HepG2 (cell line): Measurements from ENCODE around the gene TBC1D16. TPM values are rescaled to one million over a fixed set of nuclear protein-coding genes. Genes with fewer than 3 reads are reported as not detected.

Experiments
- ATAC-seq: fragments of 200-7000 bp; cut with Tn5 transposase; 3 replicates; pipeline ENCODE4 v1.9.1; 2020; ENCODE audit warnings: mild to moderate bottlenecking, moderate library complexity
- BruUV-seq: library from RNA; stranded (reverse); fragments of 400-500 nt; replicated peaks from 2 replicates; lab custom pipeline; 2021; lab: Mats Ljungman, UMichigan
- CTCF ChIA-PET: fragments of 300-600 bp; formaldehyde crosslinking; extraction: SDS; loops from one replicate; lab custom pipeline; 2021; ENCODE audit warnings: low total read pairs, inconsistent platforms, low intra/inter-chr PET ratio; lab: Yijun Ruan, JAX
- POLR2A ChIA-PET: fragments of 350-600 bp; sonication (Branson Sonifier 250); formaldehyde crosslinking; loops from one replicate; lab custom pipeline; 2020; ENCODE audit warnings: antibody characterized with exemption, inconsistent platforms; lab: Yijun Ruan, JAX
- DNase-seq: peaks from one replicate; pipeline ENCODE4 v3.0.0-alpha.2; 2015; ENCODE audit warnings: low spot score
- FAIRE-seq: peaks from 3 replicates; lab custom pipeline; 2011; peaks lifted over from hg19 to GRCh38; lab: Jason Lieb, UNC
- H2AFZ ChIP-seq: one replicate; pipeline ENCODE4 v1.6.1; 2011; ENCODE audit warnings: low read length, inconsistent platforms
- H3K27ac ChIP-seq: fragments of 300-600 bp; 3 replicates; pipeline ENCODE4 v1.8.0; 2011; ENCODE audit warnings: mixed run types, mild to moderate bottlenecking, mixed read lengths, low read length, inconsistent platforms; ENCODE audit not compliant: insufficient read depth; ENCODE audit errors: extremely low read length
- H3K27me3 ChIP-seq, 2 experiments: fragments of 200-600 bp in 1 of 2; 2 replicates in 1 of 2; 3 replicates in 1 of 2; pipeline versions ENCODE4 v1.6.0 to v1.8.0; 2011; ENCODE audit warnings: low read length in 2 of 2, mild to moderate bottlenecking in 2 of 2, moderate library complexity in 2 of 2, inconsistent platforms in 1 of 2; ENCODE audit not compliant: insufficient read depth in 2 of 2, control insufficient read depth in 1 of 2
- H3K36me3 ChIP-seq, 2 experiments: fragments of 200-600 bp in 1 of 2; replicated peaks in 1 of 2; 2 replicates in 1 of 2; 3 replicates in 1 of 2; pipeline versions ENCODE4 v1.5.1 to v1.8.0; 2011; ENCODE audit warnings: low read length in 2 of 2, inconsistent platforms in 1 of 2; ENCODE audit not compliant: insufficient read depth in 2 of 2, control insufficient read depth in 1 of 2
- H3K4me1 ChIP-seq: 2 replicates; pipeline ENCODE4 v1.5.1; 2012; ENCODE audit warnings: low read length, inconsistent platforms; ENCODE audit not compliant: insufficient read depth
- H3K4me2 ChIP-seq: 2 replicates; pipeline ENCODE4 v1.6.0; 2011; ENCODE audit warnings: low read depth, low read length, inconsistent platforms
- H3K4me3 ChIP-seq, 3 experiments: fragments of 200-600 bp in 1 of 3; sonication (generic), shearing (Covaris generic) in 1 of 3; replicated peaks in 1 of 3; 2 replicates each; pipeline ENCODE4 v1.5.1; 2011 to 2016; ENCODE audit warnings: low read length in 3 of 3, inconsistent platforms in 2 of 3, low read depth in 2 of 3, mild to moderate bottlenecking in 2 of 3, control low read depth in 1 of 3, mixed read lengths in 1 of 3; ENCODE audit not compliant: insufficient read depth in 1 of 3
- H3K79me2 ChIP-seq: one replicate; pipeline ENCODE4 v1.6.1; 2011; ENCODE audit warnings: low read length, inconsistent platforms; ENCODE audit not compliant: insufficient read depth
- H3K9ac ChIP-seq: 2 replicates; pipeline ENCODE4 v1.6.0; 2011; ENCODE audit warnings: mild to moderate bottlenecking, low read depth, low read length, inconsistent platforms; ENCODE audit not compliant: insufficient read depth
- H3K9me3 ChIP-seq: 2 replicates; pipeline ENCODE4 v1.5.1; 2012; ENCODE audit warnings: mild to moderate bottlenecking, low read length
- H4K20me1 ChIP-seq: 2 replicates; pipeline ENCODE4 v1.6.0; 2011; ENCODE audit warnings: inconsistent platforms, mild to moderate bottlenecking, low read length, moderate library complexity; ENCODE audit not compliant: insufficient read depth
- ARID4A ChIP-seq: sonication (generic); formaldehyde crosslinking; IDR thresholded peaks from 2 replicates; pipeline ENCODE4 v1.5.0; 2020; ENCODE audit warnings: mild to moderate bottlenecking, missing genetic modification reagents, borderline replicate concordance
- EED ChIP-seq: sonication (generic); formaldehyde crosslinking; IDR thresholded peaks from 2 replicates; pipeline ENCODE4 v1.5.0; 2020; ENCODE audit warnings: mild to moderate bottlenecking, missing genetic modification reagents
- FOXC1 ChIP-seq: sonication (generic); formaldehyde crosslinking; IDR thresholded peaks from 2 replicates; pipeline ENCODE4 v1.8.0; 2022; ENCODE audit warnings: mild to moderate bottlenecking, missing genetic modification reagents, borderline replicate concordance
- POLR2G ChIP-seq: fragments of 200-400 bp; formaldehyde crosslinking; IDR thresholded peaks from 2 replicates; pipeline ENCODE4 v1.6.1; 2018; ENCODE audit warnings: mild to moderate bottlenecking, low read depth, low read length, moderate library complexity
- SAP130 ChIP-seq: IDR thresholded peaks from 2 replicates; pipeline ENCODE4 v1.6.1; 2016; ENCODE audit warnings: low read depth
- THAP11 ChIP-seq: IDR thresholded peaks from 2 replicates; pipeline ENCODE4 v1.6.1; 2016; ENCODE audit warnings: missing biosample characterization, missing genetic modification reagents
- ZBTB42 ChIP-seq: sonication (generic); formaldehyde crosslinking; IDR thresholded peaks from 2 replicates; pipeline ENCODE4 v1.5.0; 2020; ENCODE audit warnings: mild to moderate bottlenecking, missing genetic modification reagents
- ZNF335 ChIP-seq: sonication (generic); formaldehyde crosslinking; IDR thresholded peaks from 2 replicates; pipeline ENCODE4 v1.4.0; 2020; ENCODE audit warnings: missing genetic modification reagents
- WGBS: methylation state at CpG from one replicate; pipeline ENCODE4 v1.1.6; 2017; ENCODE audit warnings: low lambda C conversion rate; 5-methylcytosine and 5-hydroxymethylcytosine counted together
- in situ Hi-C: cut with HindIII; loops from 2 replicates; pipeline ENCODE4 v1.10.0; 2017; ENCODE audit warnings: low pct_unique_long_range_greater_than_20kb; ENCODE audit not compliant: extremely low pct_ligation_motif_present
- intact Hi-C: fragments of 100-400 bp; cut with micrococcal nuclease; formaldehyde crosslinking; loops from one replicate; pipeline ENCODE4 v1.10.0; 2022; ENCODE audit not compliant: unreplicated experiment
- polyA plus RNA-seq, 8 experiments: library from polyadenylated mRNA; depleted of rRNA in 3 of 8; stranded (reverse) in 7 of 8; unstranded in 1 of 8; fragments of >200 nt; fragmentation: Illumina TruSeq in 4 of 8; extraction: Trizol in 4 of 8; gene quantifications; 2 replicates each; pipeline versions ENCODE4 v1.2.1 to v1.2.3, GENCODE V29; 2011 to 2016; ENCODE audit warnings: low read depth in 4 of 8, missing spikeins in 1 of 8, mixed read lengths in 1 of 8; ENCODE audit not compliant: insufficient read depth in 1 of 8
- total RNA-seq, 5 experiments: library from RNA; depleted of rRNA; stranded (reverse); fragments of >200 nt; fragmentation: Illumina TruSeq; extraction: Trizol; gene quantifications; 2 replicates each; pipeline ENCODE4 v1.2.3, GENCODE V29; 2016; ENCODE audit warnings: low read depth in 1 of 5
- TF ChIP-seq, protein P1 (sequence below): sonication (generic); formaldehyde crosslinking; IDR thresholded peaks from 2 replicates; pipeline ENCODE4 v1.4.0; 2020; ENCODE audit warnings: mild to moderate bottlenecking, missing genetic modification reagents

The TBC1D16 gene
- total and polyA plus RNA-seq, 2 of the 13 experiments (the other 11 are each of a cell fraction or from before 2014, with no cell fraction given), result 14.9 to 24.9 TPM

GRCh38 chr17:79986411-79987186 is 49.1 kb downstream of the TBC1D16 start:
- Histone ChIP-seq H3K4me3 (peak overlapping the region; percentile 33 to 64 (median 52)), H3K4me2 (peak overlapping the region; percentile 88), H4K20me1 (no peaks in the 10 kb centered on the region), H3K79me2 (peaks cover 16% of the 10 kb centered on the region), H2AFZ (no peak overlapping the region), H3K9me3 (no peaks in the 10 kb centered on the region), H3K9ac (peak overlapping the region; percentile 73), H3K27ac (peak overlapping the region; percentile 90), H3K27me3 (no peaks in the 10 kb centered on the region), H3K36me3 (no peaks in the 10 kb centered on the region), H3K4me1 (peaks cover 75% of the 10 kb centered on the region)
- DNase-seq, result peak; percentile 94
- BruUV-seq, result no TSS peak
- POLR2A ChIA-PET, result interaction anchor here (0.6 to 10.9 kb wide), 25 partner anchors 9 to 247 kb away, joined by 3 to 333 read pairs (median 5); partner anchors contain the start of genes CBX4 and CBX8
- intact Hi-C loops (loop anchor here (2.0 to 5.0 kb wide), 2 partner anchors 16 to 244 kb away; no protein-coding TSS in a partner anchor), in situ Hi-C loops (no loop called here)
- CTCF ChIA-PET, result interaction anchor here (0.8 to 0.9 kb wide), 2 partner anchors 16 kb away, joined by 3 read pairs; no protein-coding TSS in a partner anchor
- FAIRE-seq, result peak; percentile 89
- 1% methylated on average over 18 of the region's 29 CpGs for WGBS
- peak; percentile 57 for ATAC-seq
- peak; percentile 69; the same call in 1 of the 2 replicates for TF ChIP-seq ARID4A
- peak; percentile 47; the same call in 1 of the 2 replicates for TF ChIP-seq THAP11
- TF ChIP-seq EED, result 0 out of 2 replicates have a peak, but pooled peaks have one; percentile 32
- TF ChIP-seq ZBTB42 (CRISPR knock-in tag), result peak; percentile 87; the same call in 1 of the 2 replicates
- peak; percentile 88 for TF ChIP-seq SAP130 (CRISPR knock-in tag)
- peak; percentile 76 for TF ChIP-seq POLR2G
- TF ChIP-seq, protein P1, sequence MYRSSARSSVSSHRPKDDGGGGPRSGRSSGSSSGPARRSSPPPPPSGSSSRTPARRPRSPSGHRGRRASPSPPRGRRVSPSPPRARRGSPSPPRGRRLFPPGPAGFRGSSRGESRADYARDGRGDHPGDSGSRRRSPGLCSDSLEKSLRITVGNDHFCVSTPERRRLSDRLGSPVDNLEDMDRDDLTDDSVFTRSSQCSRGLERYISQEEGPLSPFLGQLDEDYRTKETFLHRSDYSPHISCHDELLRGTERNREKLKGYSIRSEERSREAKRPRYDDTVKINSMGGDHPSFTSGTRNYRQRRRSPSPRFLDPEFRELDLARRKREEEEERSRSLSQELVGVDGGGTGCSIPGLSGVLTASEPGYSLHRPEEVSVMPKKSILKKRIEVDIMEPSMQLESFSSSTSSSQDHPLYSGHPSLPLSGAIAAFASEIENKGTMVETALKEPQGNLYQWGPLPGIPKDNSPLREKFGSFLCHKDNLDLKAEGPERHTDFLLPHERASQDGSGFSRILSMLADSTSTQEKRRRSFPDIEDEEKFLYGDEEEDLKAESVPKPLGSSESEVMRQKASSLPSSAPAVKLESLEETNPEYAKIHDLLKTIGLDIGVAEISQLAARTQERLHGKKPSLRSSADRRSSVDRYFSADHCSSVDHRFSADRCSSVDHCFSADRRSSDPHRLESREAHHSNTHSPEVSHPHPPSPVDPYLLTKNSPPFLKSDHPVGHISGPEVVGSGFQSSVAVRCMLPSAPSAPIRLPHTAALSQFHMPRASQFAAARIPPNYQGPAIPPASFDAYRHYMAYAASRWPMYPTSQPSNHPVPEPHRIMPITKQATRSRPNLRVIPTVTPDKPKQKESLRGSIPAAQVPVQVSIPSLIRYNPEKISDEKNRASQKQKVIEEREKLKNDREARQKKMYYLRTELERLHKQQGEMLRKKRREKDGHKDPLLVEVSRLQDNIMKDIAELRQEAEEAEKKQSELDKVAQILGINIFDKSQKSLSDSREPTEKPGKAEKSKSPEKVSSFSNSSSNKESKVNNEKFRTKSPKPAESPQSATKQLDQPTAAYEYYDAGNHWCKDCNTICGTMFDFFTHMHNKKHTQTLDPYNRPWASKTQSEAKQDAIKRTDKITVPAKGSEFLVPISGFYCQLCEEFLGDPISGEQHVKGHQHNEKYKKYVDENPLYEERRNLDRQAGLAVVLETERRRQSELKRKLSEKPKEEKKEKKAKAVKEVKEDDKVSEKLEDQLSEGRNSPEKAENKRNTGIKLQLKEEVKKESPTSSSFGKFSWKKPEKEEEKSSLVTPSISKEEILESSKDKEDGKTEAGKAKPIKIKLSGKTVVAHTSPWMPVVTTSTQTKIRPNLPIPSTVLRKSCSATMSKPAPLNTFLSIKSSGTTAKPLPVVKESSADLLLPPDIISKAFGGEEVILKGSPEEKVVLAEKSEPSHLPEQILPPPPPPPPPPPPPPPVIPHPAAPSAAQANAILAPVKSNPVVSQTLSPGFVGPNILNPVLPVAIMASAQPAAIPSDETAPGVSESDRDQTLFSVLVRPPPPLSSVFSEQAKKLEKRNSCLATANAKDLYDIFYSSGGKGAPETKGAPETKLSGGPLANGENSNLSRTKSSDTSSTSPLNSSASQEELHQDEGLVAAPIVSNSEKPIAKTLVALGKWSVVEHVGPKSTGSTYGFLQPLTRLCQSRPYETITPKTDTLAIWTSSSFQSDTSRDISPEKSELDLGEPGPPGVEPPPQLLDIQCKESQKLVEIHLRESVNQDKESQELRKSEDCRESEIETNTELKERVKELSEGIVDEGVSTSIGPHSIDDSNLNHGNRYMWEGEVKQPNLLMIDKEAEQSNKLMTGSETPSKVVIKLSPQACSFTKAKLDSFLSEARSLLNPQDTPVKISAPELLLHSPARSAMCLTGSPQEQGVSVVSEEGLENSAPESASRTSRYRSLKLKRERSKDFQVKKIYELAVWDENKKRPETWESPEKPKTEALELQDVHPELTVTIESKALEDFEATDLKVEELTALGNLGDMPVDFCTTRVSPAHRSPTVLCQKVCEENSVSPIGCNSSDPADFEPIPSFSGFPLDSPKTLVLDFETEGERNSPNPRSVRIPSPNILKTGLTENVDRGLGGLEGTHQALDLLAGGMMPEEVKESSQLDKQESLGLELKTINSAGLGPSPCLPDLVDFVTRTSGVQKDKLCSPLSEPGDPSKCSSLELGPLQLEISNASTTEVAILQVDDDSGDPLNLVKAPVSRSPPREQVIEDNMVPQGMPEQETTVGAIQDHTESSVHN, result 0 out of 2 replicates have a peak, but pooled peaks have one; percentile 82
- no peak for TF ChIP-seq ZNF335 (CRISPR knock-in tag)
- TF ChIP-seq FOXC1, result peak; percentile 74
